ENCODE data around the gene NLRP14.

The NLRP14 gene

GRCh38 chr11:7020183-7020917, at the start of gene NLRP14, which contains the start of gene ZNF214:
Gene NLRP14, plus strand, starts transcription at chr11:7020479. Its CDS starts 18,108 bp downstream, at chr11:7038587.
Gene ZNF214, minus strand, starts transcription at chr11:7020346. Its CDS starts 17,511 bp downstream, at chr11:7002835.
- peak; percentile 23 for DNase-seq

- DNase-seq: no peak
These were observed 40.9 kb upstream of the NLRP14 start for GRCh38 chr11:6979365-6979764.

- no peak for DNase-seq
These were observed 33.8 kb upstream of the NLRP14 start for GRCh38 chr11:6986487-6986886.

GRCh38 chr11:6988506-6988905, 31.8 kb upstream of the NLRP14 start:
- no peak for DNase-seq

GRCh38 chr11:6991227-6991626, 29.1 kb upstream of the NLRP14 start:
- no peak for DNase-seq

GRCh38 chr11:6992026-6992425, 28.3 kb upstream of the NLRP14 start:
- DNase-seq: no peak

- DNase-seq: no peak
These were observed 27.5 kb upstream of the NLRP14 start for GRCh38 chr11:6992457-6993417.

- no peak for DNase-seq
These were observed 24.6 kb upstream of the NLRP14 start for GRCh38 chr11:6995703-6996102.

- no peak for DNase-seq
These were observed 15.8 kb upstream of the NLRP14 start for GRCh38 chr11:7004482-7004881.

- no peak for DNase-seq
These were observed 6.2 kb upstream of the NLRP14 start for GRCh38 chr11:7014118-7014517.

GRCh38 chr11:7016011-7016410, 4.3 kb upstream of the NLRP14 start:
- no peak for DNase-seq

- no peak for DNase-seq
These were observed 638 bp upstream of the NLRP14 start for GRCh38 chr11:7019500-7020182.

GRCh38 chr11:7021318-7021717, 1.0 kb downstream of the NLRP14 start:
- DNase-seq: no peak

- DNase-seq: no peak
These were observed 7.9 kb downstream of the NLRP14 start for GRCh38 chr11:7028141-7028540.

GRCh38 chr11:7030836-7031235, 10.6 kb downstream of the NLRP14 start:
- DNase-seq: no peak

- DNase-seq: no peak
These were observed 11.2 kb downstream of the NLRP14 start for GRCh38 chr11:7031471-7031871.

GRCh38 chr11:7032692-7033091, 12.4 kb downstream of the NLRP14 start:
- no peak for DNase-seq

GRCh38 chr11:7034019-7034418, 13.7 kb downstream of the NLRP14 start:
- DNase-seq: no peak

GRCh38 chr11:7046474-7047175, 26.3 kb downstream of the NLRP14 start:
- no peak for DNase-seq

GRCh38 chr11:7050191-7050590, 29.9 kb downstream of the NLRP14 start:
- DNase-seq: no peak

- DNase-seq: no peak
These were observed 36.7 kb downstream of the NLRP14 start for GRCh38 chr11:7056828-7057513.

GRCh38 chr11:7057641-7058040, 37.4 kb downstream of the NLRP14 start:
- no peak for DNase-seq

Data from NCI-H1436 treated with DMSO at 0.1 percent for 48 hours (cell line).